ENCODE results near the gene ANKRD45.

GRCh38 chr1:173572201-173572873 lies 97.3 kb downstream of the ANKRD45 start:
- TF ChIP-seq, protein P1, sequence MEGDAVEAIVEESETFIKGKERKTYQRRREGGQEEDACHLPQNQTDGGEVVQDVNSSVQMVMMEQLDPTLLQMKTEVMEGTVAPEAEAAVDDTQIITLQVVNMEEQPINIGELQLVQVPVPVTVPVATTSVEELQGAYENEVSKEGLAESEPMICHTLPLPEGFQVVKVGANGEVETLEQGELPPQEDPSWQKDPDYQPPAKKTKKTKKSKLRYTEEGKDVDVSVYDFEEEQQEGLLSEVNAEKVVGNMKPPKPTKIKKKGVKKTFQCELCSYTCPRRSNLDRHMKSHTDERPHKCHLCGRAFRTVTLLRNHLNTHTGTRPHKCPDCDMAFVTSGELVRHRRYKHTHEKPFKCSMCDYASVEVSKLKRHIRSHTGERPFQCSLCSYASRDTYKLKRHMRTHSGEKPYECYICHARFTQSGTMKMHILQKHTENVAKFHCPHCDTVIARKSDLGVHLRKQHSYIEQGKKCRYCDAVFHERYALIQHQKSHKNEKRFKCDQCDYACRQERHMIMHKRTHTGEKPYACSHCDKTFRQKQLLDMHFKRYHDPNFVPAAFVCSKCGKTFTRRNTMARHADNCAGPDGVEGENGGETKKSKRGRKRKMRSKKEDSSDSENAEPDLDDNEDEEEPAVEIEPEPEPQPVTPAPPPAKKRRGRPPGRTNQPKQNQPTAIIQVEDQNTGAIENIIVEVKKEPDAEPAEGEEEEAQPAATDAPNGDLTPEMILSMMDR (IDR thresholded peaks at IDR 0.05) = no peak
- TF ChIP-seq ESRRA (IDR thresholded peaks at IDR 0.05; ENCODE audit: borderline replicate concordance, low read length) (no peak), PBX3 (IDR thresholded peaks at IDR 0.05) (no peak)
- TF ChIP-seq, protein P2, sequence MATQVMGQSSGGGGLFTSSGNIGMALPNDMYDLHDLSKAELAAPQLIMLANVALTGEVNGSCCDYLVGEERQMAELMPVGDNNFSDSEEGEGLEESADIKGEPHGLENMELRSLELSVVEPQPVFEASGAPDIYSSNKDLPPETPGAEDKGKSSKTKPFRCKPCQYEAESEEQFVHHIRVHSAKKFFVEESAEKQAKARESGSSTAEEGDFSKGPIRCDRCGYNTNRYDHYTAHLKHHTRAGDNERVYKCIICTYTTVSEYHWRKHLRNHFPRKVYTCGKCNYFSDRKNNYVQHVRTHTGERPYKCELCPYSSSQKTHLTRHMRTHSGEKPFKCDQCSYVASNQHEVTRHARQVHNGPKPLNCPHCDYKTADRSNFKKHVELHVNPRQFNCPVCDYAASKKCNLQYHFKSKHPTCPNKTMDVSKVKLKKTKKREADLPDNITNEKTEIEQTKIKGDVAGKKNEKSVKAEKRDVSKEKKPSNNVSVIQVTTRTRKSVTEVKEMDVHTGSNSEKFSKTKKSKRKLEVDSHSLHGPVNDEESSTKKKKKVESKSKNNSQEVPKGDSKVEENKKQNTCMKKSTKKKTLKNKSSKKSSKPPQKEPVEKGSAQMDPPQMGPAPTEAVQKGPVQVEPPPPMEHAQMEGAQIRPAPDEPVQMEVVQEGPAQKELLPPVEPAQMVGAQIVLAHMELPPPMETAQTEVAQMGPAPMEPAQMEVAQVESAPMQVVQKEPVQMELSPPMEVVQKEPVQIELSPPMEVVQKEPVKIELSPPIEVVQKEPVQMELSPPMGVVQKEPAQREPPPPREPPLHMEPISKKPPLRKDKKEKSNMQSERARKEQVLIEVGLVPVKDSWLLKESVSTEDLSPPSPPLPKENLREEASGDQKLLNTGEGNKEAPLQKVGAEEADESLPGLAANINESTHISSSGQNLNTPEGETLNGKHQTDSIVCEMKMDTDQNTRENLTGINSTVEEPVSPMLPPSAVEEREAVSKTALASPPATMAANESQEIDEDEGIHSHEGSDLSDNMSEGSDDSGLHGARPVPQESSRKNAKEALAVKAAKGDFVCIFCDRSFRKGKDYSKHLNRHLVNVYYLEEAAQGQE (IDR thresholded peaks at IDR 0.05) = no peak
